Superior temporal gyrus (tissue), 1 donor: ENCODE results near the gene ZZZ3.
"Not testable (repeated sequence)": the region's sequence is repeated elsewhere in the genome, so short reads cannot be mapped to it uniquely, and the experiment has no call there.

ENCODE experiments used
- DNase-seq: peaks from one replicate; pipeline ENCODE4 v3.0.0-alpha.2; 2016; ENCODE audit errors: extremely low spot score

The ZZZ3 gene

DNA sequence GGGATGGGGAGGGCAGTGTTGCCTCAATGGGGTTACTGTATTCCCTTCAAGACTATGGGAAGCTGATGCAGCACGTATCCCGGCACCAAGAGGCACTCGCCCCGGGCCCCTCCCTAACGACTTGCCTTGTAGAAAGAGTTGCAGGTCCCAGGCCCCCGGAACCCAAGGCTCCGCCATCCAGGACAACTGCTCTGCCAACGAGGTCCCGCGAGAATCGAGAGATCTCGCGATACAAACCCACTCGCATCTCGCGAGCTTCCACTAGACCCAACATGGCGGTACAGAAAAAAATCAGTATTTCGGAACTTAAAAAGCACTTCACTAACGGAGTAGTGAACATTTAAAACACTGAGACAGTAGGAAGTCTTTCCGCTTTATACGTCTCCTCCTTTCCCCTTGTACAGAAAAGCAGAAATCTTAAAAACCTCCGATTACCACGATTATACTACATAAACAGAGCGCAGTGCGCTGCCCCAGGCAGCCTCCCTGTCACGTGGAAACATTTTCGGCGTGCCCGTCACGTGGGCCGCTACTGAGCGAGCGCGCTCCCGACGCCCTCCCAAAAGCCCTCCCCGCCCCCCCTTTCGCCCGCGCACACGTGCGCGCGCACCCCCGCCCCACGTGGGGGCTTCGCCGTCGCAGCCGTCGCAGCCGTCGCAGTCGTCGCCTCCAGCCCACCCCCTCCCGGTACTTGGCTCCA lies at the start of gene ZZZ3:
Gene ZZZ3, minus strand, starts transcription at position 199 of the 700 bp plus-strand sequence. CDS start 49,304 bp downstream, outside the sequence.
- peak; percentile 95 for DNase-seq

- DNase-seq: no peak
Observed at GRCh38 chr1:77732090-77732489, 49.6 kb upstream of the ZZZ3 start.

DNA sequence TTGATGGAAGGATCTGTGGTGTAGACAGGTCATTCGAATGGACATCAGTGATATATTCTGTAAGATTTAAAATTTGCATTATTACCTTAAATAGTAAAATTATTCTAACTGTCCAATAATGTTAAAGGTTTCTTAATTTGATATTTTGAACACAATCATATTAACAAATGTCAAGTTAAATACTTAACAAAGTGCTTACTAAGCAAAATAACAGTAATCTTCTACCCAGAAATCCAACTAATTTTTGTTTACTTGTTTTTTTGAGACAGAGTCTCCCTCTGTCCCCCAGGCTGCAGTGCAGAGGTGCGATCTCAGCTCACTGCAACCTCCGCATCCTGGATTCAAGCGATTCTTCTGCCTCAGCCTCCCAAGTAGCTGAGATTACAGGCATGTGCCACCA lies 43.2 kb upstream of the ZZZ3 start:
- DNase-seq: no peak

DNA sequence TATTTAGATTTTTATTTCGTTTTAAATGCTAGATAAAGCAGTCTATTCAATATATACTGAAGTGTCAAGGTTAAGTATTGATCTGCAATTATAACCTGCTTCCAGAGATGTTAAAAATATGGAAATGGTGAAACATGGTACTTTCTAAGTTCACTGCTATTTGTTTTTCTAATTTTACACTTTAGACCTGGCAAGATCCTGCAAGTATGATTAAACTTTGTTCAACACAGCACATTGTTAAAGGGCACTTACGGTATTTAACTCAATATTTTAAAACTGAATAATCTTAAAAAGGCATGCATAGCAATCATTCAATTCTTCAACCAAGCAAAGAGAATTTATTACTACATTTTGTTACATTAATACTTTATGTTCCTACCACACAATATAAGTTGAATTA lies 35.7 kb upstream of the ZZZ3 start:
- no peak for DNase-seq

DNA sequence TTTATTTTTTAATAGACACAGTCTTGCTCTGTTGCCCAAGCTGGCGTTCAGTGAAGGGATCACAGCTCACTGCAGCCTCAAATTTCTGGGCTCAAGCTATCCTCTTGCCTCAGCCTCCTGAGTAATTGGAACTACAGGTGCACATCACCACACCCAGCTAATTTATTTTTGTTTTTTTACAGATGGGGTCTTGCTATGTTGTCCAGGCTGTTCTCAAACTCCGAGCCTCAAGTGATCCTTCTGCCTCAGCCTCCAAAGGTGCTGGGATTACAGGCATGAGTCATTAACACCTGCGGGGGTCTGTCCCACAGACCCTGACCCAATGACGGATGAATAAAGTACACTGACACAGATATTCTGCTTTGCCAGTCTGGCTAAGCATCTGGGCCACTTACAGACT lies 33.6 kb upstream of the ZZZ3 start:
- no peak for DNase-seq

- no peak for DNase-seq
Observed at GRCh38 chr1:77709727-77710126, 27.3 kb upstream of the ZZZ3 start.

DNA sequence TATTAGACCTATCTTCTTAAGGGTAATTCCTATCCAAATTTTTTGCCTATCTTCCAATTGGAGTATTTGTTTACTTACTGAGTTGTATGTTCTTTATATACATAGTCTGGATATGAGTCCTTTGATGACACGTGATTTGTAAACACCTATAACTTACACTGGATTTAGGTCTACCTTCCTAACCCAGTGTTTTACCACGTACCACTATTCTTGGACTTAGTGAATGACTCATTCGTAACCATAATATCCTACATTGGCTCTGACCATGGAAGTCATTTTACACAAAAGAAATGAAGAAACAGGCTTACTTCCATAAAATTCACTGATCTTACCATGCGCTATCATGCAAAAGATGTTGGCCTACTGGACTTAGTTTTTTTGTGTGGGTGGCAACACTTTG lies 23.9 kb upstream of the ZZZ3 start:
- no peak for DNase-seq

DNA sequence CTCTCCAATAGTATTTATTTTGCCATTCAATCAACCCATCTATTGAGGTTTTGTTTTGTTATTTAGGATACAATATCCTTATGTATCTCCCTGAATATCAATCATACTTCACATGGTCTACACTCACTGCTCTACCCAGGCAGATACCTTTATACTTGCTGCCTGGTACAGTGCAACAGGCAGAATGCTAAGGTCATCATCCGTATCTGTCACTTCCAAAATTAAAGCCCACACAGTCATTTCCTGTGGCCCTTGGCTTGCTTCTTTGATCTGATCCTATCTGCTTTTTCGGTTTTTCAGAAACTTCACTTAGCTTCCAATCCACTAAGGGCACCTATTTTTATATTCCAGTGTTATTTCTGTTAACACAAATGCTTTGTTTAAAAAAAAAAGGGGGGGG lies 22.3 kb upstream of the ZZZ3 start:
- no peak for DNase-seq

GRCh38 chr1:77699673-77700072 lies 17.2 kb upstream of the ZZZ3 start:
- DNase-seq: not testable (repeated sequence)

GRCh38 chr1:77697441-77697840 lies 15.0 kb upstream of the ZZZ3 start:
- DNase-seq: no peak

- no peak for DNase-seq
Observed at GRCh38 chr1:77688939-77689338, 6.5 kb upstream of the ZZZ3 start.

GRCh38 chr1:77687519-77687906 lies 5.1 kb upstream of the ZZZ3 start:
- no peak for DNase-seq

DNA sequence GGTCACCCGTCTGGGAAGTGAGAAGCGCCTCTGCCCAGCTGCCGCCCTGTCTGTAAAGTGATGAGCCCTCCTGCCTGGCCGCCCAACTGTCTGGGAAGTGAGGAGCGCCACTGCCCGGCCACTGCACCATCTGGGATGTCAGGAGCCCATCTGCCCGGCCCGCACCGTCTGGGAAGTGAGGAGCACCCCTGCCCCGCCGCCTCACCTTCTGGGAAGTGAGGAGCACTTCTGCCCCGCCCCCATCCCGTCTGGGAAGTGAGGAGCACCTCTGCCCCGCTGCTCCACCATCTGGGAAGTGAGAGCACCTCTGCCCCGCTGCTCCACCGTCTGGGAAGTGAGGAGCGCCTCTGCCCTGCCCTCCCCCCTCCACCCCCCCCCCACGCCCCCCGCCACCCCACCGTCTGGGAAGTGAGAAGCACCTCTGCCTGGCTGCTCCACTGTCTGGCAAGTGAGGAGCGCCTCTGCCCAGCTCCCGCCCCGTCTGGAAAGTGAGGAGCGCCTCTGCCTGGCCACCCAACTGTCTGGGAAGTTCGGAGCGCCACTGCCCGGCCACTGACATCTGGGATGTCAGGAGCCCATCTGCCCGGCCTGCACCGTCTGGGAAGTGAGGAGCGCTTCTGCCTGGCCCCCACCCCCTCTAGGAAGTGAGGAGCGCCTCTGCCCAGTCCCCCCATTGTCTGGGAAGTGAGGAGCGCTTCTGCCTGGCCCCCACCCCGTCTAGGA lies 4.5 kb upstream of the ZZZ3 start:
- no peak for DNase-seq

GRCh38 chr1:77683160-77684148 lies 996 bp upstream of the ZZZ3 start:
- DNase-seq: peak; percentile 88

DNA sequence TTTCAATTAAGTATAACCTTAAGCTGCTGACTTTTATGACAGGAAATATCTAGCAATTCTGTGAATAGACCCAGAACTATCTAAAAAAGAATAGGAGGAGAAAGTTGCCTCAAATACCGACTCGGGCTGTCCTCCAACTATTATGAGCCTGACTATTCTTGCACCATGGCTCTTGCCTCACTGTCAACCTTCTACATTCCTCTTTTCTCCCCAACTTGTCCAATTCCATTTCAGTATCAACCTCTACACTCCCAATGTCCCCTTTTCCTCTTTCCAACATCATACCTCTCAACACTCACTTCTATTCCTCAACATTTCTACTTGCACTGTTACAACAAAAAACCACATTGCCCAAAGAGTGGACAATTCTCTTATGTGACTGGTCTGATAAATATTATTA lies 2.3 kb downstream of the ZZZ3 start:
- no peak for DNase-seq

DNA sequence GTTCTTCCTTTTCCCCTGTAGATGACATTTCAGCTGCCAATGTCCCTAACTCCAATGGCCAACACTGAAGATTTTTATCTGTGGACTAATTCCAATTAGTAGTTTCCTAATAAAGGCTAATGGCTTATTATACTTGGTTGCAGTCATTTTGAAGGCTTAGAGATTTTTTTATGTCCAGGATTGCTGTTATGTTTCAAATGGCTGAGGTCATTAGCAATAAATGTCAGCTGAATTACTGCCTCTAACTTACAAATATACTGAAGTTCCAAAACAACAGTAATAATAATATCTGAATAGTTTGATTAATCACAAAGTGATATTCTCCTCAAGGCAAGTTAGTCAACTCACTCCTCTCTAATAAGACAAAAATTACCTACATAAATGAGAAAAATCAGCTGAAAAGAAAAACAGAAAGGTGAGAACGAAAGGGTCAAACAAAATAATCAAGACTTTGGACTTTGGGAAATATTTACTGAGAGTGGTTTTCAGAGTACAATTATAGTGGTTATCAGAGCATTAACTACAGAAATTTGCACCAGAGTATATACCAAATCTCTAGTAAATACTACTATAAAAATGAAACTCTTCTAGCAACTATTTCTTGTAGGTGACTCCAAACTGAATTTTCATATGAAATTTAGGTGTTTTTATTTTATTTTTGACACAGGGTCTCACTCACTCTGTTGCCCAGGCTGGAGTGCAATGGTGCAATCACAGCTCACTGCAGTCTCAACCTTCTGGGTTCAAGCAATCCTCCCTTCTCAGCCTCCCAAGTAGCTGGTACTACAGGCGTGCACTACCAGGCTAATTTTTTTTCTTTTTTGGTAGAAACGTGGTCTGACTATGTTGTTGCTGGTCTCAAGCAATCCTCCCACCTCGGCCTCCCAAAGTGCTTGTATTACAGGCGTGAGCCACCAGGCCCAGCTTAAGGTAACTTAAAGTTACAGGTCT lies 3.5 kb downstream of the ZZZ3 start:
- DNase-seq: no peak

DNA sequence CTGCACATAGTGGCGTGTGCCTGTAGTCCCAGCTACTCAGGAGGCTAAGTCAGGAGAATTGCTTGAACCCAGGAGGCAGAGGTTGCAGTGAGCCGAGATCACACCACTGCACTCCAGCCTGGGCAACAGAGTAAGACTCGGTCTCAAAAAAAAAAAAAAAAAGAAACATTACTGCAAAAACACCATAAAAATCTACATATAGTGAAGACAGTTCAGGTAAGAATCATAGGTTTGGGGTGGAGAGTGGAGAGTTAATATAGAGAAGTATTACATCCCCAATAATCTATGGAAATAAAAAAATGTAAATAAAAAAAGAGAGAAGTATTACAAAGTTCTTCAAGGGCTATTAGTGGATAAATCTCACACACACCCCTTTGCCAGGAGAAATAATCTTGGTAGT lies 7.7 kb downstream of the ZZZ3 start:
- not testable (repeated sequence) for DNase-seq

DNA sequence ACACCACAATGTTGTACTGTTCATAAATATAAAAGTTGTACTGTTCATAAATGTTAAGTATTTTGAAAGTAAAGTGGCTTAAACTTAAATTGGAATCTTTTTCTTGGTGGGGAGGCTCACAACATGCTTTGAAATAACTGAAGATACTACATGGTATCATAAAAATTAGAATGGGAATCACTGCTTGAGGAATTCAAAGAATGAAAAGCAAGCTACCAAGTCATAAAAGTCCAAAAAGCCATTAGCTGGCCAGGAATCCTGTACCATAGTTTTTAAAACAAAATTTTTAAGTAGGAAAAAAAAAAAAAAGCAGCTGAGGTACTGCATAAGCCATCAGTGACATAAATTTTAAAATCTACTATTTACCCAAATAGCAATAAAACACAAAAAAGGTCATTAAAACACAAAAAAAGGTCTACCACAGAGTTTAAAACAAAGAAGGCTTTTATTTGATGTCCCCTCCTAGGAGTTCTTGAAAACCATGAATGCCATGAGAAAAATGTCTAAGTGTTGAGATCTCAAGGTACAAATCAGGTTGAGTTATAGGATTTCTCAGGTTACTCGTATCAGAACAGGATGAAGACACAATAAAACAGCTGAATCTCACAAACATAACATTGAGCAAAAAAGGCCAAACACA lies 8.6 kb downstream of the ZZZ3 start:
- no peak for DNase-seq

- no peak for DNase-seq
Observed at GRCh38 chr1:77673030-77673429, 9.4 kb downstream of the ZZZ3 start.

DNA sequence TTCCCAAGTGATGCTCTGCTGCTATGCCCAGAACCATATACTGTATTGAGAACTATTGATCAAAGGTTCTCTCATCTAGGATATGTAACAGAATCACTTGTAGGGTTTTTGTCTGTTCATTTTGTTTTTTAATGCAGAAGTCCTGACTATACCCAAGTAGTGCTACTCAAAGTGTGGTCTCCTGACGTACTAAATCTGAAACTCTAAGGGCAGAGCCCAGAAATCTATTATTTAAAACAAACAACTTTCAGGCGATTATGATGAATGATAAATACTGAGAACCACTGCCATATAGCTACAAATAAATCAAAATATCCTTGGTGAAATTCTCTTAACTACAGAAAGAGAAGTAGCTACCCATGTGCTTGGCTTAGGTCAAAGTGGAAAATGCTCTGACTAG lies 10.1 kb downstream of the ZZZ3 start:
- no peak for DNase-seq

DNA sequence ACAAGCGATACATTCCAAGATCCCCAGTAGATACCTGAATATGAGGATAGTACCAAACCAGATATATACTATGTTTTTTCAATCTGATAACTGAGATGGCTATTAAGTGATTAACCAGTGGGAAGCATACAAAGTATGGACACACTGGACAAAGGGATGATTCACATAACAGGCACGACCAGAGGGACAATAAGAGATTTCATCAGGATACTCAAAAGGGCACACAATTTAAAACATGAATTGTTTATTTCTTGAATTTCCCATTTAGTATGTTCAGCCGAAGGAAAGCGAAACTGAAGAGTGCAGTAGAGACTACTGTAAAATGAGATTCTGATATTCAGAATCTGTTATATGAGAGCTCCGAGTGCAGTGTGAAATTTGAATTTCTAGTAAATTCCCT lies 10.6 kb downstream of the ZZZ3 start:
- DNase-seq: peak; percentile 70
